GM23248 (cell line): ENCODE data around the gene ZNF22.

Source experiments
- EZH2 ChIP-seq: fragments of 200-600 bp; sonication (generic); IDR thresholded peaks from 2 replicates; pipeline ENCODE4 v1.6.1; 2018; ENCODE audit warnings: antibody characterized with exemption, mild to moderate bottlenecking; ENCODE audit not compliant: insufficient read depth, poor library complexity, severe bottlenecking
- EZH2phosphoT487 ChIP-seq: fragments of 200-600 bp; sonication (generic); IDR thresholded peaks from 2 replicates; pipeline ENCODE4 v1.6.1; 2018; ENCODE audit warnings: antibody characterized with exemption, moderate library complexity, mild to moderate bottlenecking, low read depth; ENCODE audit not compliant: insufficient read depth

GRCh38 chr10:45035673-45036072, 35.0 kb downstream of the ZNF22 start:
- TF ChIP-seq EZH2phosphoT487 (no peak), EZH2 (no peak)
